COLO668 (cell line): ENCODE measurements around the gene MAGOH.
"Not testable (repeated sequence)": the region's sequence is repeated elsewhere in the genome, so short reads cannot be mapped to it uniquely, and the experiment has no call there.

Experiments
- DNase-seq: peaks from one replicate; lab custom pipeline; 2025; ENCODE audit not compliant: unreplicated experiment; lab: John Stamatoyannopoulos, UW

Gene MAGOH

DNA sequence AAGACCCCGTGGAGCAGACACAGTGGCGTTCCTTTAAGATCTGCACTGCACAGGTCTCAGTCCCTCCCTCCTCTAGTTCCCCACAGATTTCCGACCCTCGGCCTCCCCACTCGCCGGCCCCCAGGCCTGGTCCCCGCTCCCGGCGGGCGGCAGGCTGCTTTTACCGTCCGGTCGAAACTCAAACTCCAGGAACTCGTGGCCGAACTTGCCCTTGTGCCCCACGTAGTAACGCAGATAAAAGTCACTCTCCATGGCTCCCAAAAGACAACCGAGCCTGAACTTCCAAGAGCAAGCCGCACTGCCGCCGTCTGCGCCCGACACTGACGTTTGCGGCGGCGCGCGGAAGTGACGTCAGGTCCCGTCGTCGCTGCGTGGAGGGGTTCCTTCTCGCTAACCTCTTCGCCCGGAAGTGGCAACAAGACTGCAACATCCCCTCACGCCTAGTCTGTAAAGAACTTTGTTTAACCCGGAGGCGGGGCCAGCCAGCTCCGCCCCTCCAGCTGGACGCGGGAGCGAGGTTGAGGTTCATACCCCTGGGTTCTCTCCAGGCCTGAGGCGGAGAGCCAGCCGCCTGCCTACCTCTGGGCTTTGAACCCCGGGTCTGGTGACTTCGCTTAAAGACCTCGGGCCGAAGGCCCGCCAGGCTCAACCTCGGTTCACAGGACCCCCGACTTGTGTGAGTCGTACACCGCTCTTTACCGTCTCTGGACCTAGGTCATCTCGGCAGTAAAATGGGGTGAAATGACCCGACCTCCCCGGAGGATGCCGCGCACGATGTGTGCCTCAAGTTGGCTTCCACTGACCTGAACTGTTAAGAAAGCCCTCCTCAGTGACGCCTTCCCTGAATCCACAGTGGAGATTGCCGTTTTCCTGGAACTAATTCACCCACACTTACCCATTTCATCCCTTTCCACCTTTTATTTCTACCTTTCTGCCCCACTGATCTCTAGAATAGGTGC, at the start of gene MAGOH:
Gene MAGOH, minus strand, starts transcription at position 322 of the 959 bp plus-strand sequence. Its CDS starts 70 bp downstream, at position 252.
- peak; percentile 98 for DNase-seq

DNA sequence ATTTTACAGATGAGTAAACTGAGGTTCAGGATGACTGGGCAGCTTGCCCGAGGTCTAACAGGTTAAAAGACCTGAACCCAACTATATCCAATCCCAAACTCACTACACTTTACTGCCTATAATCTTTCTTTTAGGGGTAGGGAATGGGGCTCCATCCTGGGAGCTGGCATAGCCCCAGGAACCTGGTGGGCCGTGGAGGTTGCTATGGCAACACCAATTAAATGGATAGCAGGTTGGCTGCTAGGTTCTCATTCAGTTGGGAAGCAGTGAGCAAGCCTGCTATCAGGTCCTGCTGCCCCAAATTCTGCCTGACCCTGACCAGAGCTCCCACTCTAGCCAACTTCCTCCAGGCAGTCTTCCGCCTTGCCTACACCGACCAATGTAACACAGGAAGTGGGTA, 48.6 kb upstream of the MAGOH start:
- no peak for DNase-seq

- DNase-seq = no peak
These were observed 47.8 kb upstream of the MAGOH start for GRCh38 chr1:53285969-53286760.

GRCh38 chr1:53285546-53285945, 47.2 kb upstream of the MAGOH start:
- no peak for DNase-seq

DNA sequence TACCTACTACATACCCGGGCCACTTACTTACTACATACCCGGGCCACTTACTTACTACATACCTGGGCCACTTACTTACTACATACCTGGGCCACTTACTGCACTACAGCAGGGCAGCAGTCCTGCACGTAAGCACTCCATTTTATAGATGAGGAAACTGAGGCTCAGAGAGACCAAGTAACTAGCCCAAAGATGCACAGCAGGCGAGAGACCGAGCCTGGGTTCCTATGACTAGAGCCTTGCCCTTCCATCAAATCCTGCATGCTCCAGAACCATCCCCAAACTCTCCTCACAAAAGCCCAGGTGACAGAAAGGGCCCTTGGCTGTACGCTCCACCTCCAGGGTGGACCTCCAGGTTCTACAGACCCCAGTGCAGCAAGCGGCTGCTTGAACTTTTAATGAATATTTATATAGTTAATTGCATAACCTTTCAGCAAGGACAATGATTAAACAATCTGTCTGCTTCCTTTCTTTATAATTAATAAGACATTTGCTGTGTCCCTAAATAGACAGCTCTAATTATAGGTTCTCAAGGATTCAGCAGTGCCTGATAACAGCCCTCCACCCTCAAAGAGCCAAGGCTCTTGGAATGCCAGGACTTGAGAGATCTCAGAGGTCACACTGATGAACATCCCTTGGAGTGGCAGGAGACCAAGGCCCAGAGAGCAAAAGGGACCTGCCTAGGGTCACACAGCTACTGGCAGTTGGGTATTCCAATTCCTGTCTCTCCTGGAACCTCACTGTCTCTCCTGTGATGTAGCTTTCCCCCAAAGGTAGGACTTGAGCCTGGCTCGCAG, 46.1 kb upstream of the MAGOH start:
- no peak for DNase-seq

DNA sequence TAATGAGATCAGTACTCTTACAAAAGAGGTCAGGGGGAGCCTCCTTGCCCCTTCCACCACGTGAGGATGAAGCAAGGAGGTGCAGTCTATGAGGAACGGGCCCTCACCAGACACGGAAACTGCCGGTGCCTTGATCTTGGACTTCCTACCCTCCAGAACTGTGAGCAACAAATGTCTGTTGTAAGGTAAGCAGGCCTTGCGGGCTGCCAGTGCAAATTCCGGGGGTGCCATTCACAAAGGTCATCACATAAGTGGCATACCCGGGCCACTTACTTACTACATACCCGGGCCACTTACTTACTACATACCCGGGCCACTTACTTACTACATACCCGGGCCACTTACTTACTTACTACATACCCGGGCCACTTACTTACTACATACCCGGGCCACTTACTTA, 44.8 kb upstream of the MAGOH start:
- not testable (repeated sequence) for DNase-seq

DNA sequence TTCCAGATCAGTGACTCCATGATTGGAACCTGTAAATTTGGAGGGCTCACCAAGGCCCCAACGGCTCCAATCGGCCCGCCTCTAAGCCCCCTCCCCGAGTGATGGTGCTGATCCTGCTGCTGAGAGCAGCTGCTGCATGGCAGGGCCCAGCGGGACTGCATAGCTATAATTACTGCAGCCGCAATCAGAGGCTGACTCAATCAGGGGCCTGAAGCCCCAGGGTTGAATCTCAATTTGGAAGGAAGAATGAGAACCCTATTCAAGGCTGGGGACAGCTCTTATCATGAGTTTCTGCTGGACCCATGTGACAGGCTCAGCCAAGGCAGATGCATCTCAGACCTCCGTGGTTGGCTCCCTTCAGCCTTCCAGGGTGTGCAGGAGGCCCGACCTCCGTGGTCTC, 42.8 kb upstream of the MAGOH start:
- no peak for DNase-seq

DNA sequence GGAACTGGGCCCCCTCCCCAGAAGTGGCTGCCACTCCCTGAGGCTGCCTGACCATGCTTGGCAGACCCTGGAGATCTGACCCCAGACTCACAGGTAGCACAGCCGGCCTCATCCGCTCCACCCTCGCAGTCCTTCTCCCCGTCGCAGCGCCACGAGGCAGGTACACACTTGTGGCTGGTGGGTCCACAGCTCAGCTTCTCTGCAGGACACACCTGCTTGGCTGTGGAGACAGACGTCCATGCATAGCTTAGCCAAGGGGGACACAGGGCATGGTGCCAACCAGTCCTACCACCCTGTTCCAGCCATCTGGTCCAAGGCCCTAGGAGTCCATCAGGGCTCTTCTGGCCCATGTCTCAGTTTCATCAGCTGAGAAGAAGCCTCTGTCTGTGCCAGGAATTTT, 42.2 kb upstream of the MAGOH start:
- DNase-seq = no peak

DNA sequence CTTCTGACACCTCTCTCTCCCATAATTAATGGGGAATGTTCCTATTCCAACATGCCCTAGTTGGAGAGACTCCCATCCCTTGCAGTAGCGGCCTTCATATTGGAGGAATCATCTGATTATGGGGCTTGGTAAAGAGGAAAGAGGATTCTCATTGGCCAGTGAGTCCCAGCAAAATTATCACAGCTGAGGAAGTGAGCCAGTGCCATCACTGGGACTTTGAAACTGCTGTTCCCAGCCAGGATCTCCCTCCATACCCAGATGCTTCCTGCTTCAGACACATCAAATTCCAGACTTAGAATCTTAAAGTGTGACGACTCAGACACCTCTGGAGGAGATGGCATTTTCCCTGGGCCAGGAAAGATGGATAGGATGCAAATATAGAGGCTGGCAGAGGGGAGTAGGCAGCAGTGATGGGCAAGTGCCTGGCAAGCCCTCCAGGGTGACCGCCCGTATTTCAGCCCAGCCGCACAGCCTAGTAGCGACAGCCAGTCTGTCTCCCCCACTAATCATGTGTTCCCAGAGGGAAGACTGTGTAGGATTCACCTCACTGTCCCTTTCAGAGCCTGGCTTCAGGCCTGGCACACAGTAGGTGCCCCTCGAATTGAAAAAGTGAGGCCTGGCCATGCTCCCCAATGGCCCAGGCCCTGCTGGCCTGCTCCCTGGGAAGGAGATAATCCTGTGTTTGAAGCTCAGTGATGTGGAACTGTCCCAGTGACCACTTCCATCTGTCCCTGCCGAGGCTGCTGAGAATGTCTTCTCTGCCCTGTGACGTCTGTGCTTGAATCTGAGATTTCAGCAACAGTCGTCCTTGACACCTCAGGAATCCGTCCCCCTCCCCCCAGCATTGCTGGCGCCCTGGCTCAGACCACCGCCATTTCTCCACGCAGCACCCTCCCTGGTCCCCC, 41.2 kb upstream of the MAGOH start:
- no peak for DNase-seq

DNA sequence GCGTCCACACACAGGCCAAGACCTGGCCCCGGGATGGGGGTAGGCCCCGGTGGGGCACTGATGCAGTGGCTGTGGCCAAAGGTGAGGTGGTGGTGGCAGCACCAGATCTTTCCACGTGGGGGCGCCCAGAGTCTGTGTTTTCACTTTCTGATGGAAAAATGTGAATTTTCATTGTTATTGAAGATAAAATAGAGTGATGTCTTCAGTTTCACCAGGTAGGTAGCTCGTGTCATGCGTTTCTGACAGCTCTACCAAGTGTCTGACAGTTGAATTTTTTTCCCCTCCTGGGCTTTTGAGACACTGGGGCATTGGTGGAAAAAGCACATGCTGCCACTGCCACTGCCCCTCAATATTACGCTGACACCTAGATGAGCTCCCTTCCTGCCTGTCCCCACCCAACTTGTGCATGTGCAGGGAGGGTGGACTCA, 40.0 kb upstream of the MAGOH start:
- peak; percentile 48 for DNase-seq

DNA sequence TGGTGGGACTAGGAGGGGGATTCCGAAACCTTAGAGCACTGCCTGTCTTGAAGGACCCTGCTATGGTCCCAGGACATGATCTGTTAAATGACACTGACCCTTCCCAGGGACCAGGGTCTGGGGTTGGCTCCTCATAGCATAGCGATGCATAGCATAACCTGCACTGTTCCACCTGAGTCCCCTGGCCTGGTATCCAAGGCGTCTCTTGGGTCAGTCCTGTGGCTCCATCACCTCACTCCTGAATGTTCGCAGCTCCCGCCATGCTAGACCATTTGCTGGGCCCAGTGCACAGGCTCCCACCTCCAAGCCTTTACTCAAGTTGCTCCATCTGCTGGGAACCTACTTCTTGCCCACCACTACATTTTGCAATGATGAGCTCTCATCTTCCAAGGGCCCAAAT, 39.0 kb upstream of the MAGOH start:
- DNase-seq = no peak

GRCh38 chr1:53276902-53277281, 38.6 kb upstream of the MAGOH start:
- DNase-seq = no peak

DNA sequence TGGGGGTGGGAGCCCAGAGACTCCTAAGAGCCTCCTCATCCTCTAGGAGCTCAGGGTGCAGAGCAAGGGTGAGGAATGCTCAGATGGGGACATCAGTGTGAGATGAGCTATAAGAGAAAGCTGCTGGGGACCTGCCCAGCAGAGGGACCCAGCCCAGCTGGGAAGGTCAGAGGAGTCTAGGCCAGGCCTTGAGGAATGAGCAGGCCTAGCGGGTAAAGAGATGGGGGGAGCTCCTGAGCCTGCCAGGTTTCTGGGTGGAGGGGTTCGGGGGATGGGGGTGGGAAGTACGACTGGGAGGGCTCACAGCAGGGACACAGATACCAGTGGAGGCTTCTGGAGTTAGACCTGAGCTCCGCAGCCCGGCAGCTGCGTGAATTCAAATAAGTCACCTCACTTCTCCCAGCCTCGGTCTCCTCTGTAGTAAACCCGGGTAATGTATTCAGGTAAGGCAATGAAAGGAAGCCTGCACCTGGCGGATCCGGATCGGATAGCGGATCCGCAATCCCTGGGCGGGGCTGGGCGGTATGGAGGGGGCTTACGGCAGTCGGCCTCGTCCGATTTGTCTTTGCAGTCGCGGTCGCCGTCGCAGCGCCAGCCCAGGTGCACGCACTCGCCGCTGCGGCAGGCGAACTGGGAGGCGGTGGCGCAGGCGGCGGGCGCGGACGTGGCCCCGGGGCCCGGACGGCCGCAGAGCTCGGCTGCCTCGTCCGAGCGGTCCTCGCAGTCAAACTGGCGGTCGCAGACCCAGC, 38.0 kb upstream of the MAGOH start:
- no peak for DNase-seq

- DNase-seq = no peak
These were observed 37.2 kb upstream of the MAGOH start for GRCh38 chr1:53275566-53275965.

DNA sequence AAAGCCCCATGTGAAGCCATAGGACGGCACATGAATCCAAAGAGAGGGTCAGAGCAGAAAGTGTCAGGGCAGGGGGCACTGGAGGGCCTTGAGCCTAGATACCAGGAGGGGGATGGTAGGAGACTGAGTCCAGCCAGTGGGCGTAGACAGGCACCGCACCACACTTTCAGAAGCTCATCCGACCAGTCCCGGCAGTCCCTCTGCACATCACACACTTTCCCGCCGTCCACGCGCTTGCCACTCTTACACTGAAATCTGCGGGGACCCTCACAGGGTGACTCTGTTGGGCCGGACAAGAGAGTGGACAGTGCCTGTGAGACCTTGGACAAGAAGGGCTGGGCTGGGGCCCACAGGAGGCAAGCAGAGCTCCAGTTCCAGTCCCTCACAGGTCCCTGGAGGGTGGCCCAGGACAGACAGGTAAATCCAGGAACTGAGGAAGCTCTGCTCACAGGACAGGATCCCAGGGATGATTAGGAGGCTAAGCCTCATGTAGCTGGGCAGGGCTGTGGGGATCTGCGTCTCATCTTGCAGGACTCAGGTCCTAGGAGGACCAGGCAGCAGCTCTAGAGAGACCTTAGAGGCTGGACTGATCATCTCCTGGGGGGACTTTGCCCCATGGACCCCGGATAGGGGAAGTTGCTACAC, 36.3 kb upstream of the MAGOH start:
- no peak for DNase-seq

- no peak for DNase-seq
These were observed 35.7 kb upstream of the MAGOH start for GRCh38 chr1:53274026-53274425.

DNA sequence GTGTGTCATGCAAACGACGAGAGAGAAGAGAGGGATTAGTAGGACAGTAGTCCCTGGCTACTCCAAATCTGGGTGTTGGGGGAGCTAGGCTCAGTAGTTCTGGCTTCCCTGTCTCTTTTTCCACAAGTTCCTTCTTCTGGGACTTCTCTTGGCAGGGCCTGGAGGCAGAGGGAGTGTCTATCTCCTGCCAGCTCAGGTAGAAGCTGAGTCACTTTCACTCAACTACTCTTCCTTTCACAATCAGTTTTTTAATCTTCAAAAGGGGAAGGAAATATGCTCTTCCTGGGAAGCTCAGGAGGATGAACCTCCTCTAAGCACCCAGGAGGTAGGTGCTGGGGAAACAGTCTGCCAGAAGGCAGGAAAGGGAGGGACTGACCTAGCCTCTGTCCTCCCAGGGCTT, 35.2 kb upstream of the MAGOH start:
- DNase-seq = no peak

DNA sequence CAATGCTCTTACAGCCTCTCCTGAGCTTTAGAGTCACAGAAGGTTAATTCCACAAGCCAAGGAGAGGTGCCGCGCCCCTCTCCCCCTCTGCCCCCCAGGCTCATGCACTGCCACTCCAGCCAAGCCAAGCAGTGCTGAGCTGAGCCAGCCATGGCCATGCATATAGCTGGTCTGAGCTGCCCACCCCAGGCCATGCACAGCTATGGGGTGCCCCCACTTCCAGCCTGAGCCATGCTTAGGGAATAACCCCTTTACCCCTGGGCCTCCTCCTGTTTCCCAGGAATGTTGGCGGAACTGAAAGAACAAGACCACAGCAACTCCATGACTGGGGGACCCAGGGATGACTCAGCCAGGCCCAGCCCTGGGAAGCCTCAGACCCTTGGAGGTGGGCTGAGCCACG, 34.0 kb upstream of the MAGOH start:
- no peak for DNase-seq
